GM18526 (cell line): ENCODE measurements around the gene CEP95.

Experiments
- POLR2A ChIP-seq: IDR thresholded peaks from 3 replicates; pipeline ENCODE4 v1.6.1; 2011; ENCODE audit not compliant: insufficient read length; ENCODE audit errors: extremely low read depth

The CEP95 gene

GRCh38 chr17:64533784-64534183 lies 27.0 kb downstream of the CEP95 start:
- no peak for TF ChIP-seq POLR2A

GRCh38 chr17:64534187-64534586 lies 27.4 kb downstream of the CEP95 start:
- TF ChIP-seq POLR2A = no peak

GRCh38 chr17:64535357-64535756 lies 28.6 kb downstream of the CEP95 start:
- no peak for TF ChIP-seq POLR2A

- no peak for TF ChIP-seq POLR2A
These were observed 30.1 kb downstream of the CEP95 start for GRCh38 chr17:64536913-64537312.

GRCh38 chr17:64537488-64537887 lies 30.7 kb downstream of the CEP95 start:
- no peak for TF ChIP-seq POLR2A

- TF ChIP-seq POLR2A = no peak
These were observed 31.8 kb downstream of the CEP95 start for GRCh38 chr17:64538508-64539130.

GRCh38 chr17:64540118-64540776 lies 33.5 kb downstream of the CEP95 start:
- TF ChIP-seq POLR2A = no peak

GRCh38 chr17:64544742-64545141 lies 38.0 kb downstream of the CEP95 start:
- no peak for TF ChIP-seq POLR2A

GRCh38 chr17:64546716-64547115 lies 39.9 kb downstream of the CEP95 start:
- no peak for TF ChIP-seq POLR2A

- TF ChIP-seq POLR2A = no peak
These were observed 40.5 kb downstream of the CEP95 start for GRCh38 chr17:64547319-64547718.

GRCh38 chr17:64551461-64551860 lies 44.7 kb downstream of the CEP95 start:
- no peak for TF ChIP-seq POLR2A

GRCh38 chr17:64554028-64554637 lies 47.4 kb downstream of the CEP95 start:
- TF ChIP-seq POLR2A = no peak

GRCh38 chr17:64555281-64555680 lies 48.5 kb downstream of the CEP95 start:
- TF ChIP-seq POLR2A = no peak

- no peak for TF ChIP-seq POLR2A
These were observed 57.3 kb downstream of the CEP95 start for GRCh38 chr17:64564098-64564497.

GRCh38 chr17:64565563-64565962 lies 58.8 kb downstream of the CEP95 start:
- no peak for TF ChIP-seq POLR2A

GRCh38 chr17:64571746-64572145 lies 65.0 kb downstream of the CEP95 start:
- no peak for TF ChIP-seq POLR2A
